ENCODE data around the gene HAO1.

Gene HAO1

GRCh38 chr20:7940341-7940740 lies at the start of gene HAO1:
Gene HAO1 (minus strand): TSS chr20:7940458. CDS start chr20:7940422, 36 bp downstream.
- in situ Hi-C loops (cut with MboI; ENCODE audit: low sequenced_read_pairs, unreplicated experiment) = no loop called here
- no peak for TF ChIP-seq CTCF (IDR thresholded peaks at IDR 0.05; ENCODE audit: borderline replicate concordance, control extremely low read depth, extremely low read depth, insufficient read depth, missing control alignments)
- no peak for DNase-seq (ENCODE audit: low spot score)

GRCh38 chr20:7989379-7989778 lies 49.1 kb upstream of the HAO1 start:
- no peak for TF ChIP-seq CTCF (IDR thresholded peaks at IDR 0.05; ENCODE audit: borderline replicate concordance, control extremely low read depth, extremely low read depth, insufficient read depth, missing control alignments)
- DNase-seq (ENCODE audit: low spot score) = no peak
- in situ Hi-C loops (cut with MboI; ENCODE audit: low sequenced_read_pairs, unreplicated experiment) = no loop called here

GRCh38 chr20:7985916-7986315 lies 45.7 kb upstream of the HAO1 start:
- DNase-seq (ENCODE audit: low spot score) = no peak
- no peak for TF ChIP-seq CTCF (IDR thresholded peaks at IDR 0.05; ENCODE audit: borderline replicate concordance, control extremely low read depth, extremely low read depth, insufficient read depth, missing control alignments)
- in situ Hi-C loops (cut with MboI; ENCODE audit: low sequenced_read_pairs, unreplicated experiment) = no loop called here

- TF ChIP-seq CTCF (IDR thresholded peaks at IDR 0.05; ENCODE audit: borderline replicate concordance, control extremely low read depth, extremely low read depth, insufficient read depth, missing control alignments) = no peak
- DNase-seq (ENCODE audit: low spot score) = no peak
- in situ Hi-C loops (cut with MboI; ENCODE audit: low sequenced_read_pairs, unreplicated experiment) = no loop called here
Measured at GRCh38 chr20:7984192-7984591, 43.9 kb upstream of the HAO1 start.

GRCh38 chr20:7981374-7981773 lies 41.1 kb upstream of the HAO1 start:
- no peak for TF ChIP-seq CTCF (IDR thresholded peaks at IDR 0.05; ENCODE audit: borderline replicate concordance, control extremely low read depth, extremely low read depth, insufficient read depth, missing control alignments)
- no peak for DNase-seq (ENCODE audit: low spot score)
- in situ Hi-C loops (cut with MboI; ENCODE audit: low sequenced_read_pairs, unreplicated experiment) = no loop called here

- TF ChIP-seq CTCF (IDR thresholded peaks at IDR 0.05; ENCODE audit: borderline replicate concordance, control extremely low read depth, extremely low read depth, insufficient read depth, missing control alignments) = peak; percentile 22
- in situ Hi-C loops (cut with MboI; ENCODE audit: low sequenced_read_pairs, unreplicated experiment) = no loop called here
- peak; percentile 21 for DNase-seq (ENCODE audit: low spot score)
Measured at GRCh38 chr20:7980332-7981046, 40.2 kb upstream of the HAO1 start.

Measured in GM13976 (cell line).